Posterior cingulate gyrus (tissue), 11 donors: ENCODE data around the gene OTOS.
A peak's percentile ranks its signal among the peaks of the same experiment; 100 is the strongest.

Experiments used
- DNase-seq, 10 donors: peaks; one replicate each; pipeline versions ENCODE4 v3.0.0 to v3.0.0-alpha.2; 2020 to 2021; ENCODE audit warnings: mixed read lengths in 3 of 10
- intact Hi-C: fragments of 100-400 bp; cut with DNase I; formaldehyde crosslinking; loops from one replicate; pipeline ENCODE4 v1.15.1; 2023

Gene OTOS

DNA sequence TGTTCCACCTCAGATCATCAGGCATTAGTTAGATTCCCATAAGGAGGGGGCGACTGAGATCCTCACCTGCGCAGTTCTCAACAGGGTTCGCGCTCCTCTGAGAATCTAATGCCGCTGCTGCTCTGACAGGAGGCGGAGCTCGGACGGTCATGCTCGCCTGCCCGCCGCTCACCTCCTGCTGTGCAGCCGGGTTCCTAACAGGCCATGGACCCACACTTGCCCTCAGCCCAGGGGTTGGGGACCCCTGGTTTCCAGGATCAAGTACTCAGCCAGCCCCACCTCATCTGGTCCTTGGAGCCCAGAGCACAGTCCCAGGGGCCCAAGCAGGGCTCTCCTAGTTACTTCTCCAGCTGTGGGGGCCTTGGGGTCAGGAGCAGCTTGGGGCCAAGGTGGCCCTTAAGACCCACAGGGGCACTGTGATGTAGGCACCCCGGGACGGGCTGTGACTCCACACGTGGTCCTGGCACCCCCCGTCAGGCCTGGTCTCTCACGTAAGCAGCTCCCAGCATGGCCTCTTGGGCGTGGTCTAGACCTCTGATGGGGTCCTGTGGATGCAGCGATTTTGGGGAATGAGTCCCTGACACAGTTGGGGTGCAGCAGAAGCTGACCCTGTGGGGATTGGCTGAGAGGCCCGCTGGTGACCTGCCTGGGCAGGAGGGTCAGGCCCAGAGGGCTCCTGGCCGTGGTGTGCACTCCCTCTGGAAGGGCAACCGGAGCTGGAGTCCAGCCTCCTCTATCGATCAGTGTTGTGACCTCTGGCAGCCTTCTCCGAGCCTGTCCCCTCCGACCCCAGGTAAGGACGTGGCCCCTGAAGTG, 28.3 kb upstream of the OTOS start:
- intact Hi-C loops, result no loop called here
- peak in 5 of 10 donors; percentile 2 to 80 (median 45) for DNase-seq

- intact Hi-C loops, result no loop called here
- peak in 4 of 10 donors; percentile 2 to 80 (median 67) for DNase-seq
Observed at GRCh38 chr2:240168041-240168440, 27.6 kb upstream of the OTOS start.

DNA sequence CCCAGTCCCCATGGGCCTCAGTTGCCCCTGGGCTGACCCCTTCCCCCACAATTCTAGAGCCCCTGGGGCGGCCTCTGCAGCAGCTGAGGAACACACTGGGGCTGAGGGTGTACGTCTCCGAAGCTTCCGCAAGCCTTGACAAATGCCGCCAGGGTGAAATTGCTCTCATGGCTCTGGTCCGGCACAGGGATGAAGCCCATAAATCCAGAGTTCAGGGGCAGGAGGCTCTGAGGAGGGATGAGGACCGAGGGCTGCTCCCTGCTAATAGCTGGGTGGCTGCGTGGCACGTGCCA, 27.1 kb upstream of the OTOS start:
- peak in 3 of 10 donors; percentile 5 to 46 (median 35) for DNase-seq
- intact Hi-C loops, result no loop called here

GRCh38 chr2:240166761-240167587, 26.5 kb upstream of the OTOS start:
- peak in 3 of 10 donors; percentile 44 to 62 (median 47) for DNase-seq
- intact Hi-C loops, result no loop called here

GRCh38 chr2:240166191-240166590, 25.7 kb upstream of the OTOS start:
- DNase-seq, result peak in 4 of 10 donors; percentile 3 to 44 (median 38)

DNA sequence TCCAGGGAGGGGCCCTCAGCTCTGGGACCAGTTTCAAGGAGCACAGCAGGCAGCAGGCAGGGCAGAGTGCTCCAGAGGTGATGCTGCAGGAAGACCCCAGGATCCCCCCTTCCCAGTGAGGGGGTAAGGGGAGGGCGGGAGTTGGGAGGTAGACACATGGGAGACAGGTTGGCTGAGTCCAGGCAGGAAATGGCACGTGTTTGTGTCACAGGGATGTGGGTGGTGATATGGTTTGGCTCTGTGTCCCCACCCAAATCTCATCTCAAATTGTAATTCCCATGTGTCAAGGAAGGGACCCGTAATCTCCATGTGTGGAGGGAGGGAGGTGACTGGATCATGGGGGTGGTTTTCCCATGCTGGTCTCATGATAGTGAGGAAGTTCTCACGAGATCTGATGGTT, 25.2 kb upstream of the OTOS start:
- peak in 1 of 10 donors; percentile 49 for DNase-seq
- intact Hi-C loops, result no loop called here

More at GRCh38 chr2:240166191-240166590, 25.7 kb upstream of the OTOS start:
- intact Hi-C loops, result no loop called here

DNA sequence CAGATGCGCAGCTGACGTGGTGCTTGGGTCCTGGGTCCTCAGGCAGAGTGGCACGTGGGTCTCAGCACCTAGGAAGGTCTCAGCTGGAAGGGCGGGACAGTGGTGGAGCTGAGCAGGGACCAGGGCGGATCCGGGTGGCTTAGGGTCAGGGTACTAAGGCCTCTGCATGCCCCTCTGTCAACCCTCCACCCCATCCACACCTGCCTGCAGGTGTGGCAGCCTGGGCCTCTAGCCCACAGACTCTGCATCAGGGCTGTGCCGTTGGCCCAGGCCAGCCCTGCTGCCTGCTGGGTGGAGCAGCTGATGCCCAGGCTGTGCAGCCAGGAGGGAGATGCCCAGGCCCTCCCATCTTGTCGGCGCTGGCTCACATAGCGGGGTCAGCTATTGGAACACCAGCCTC, 24.6 kb upstream of the OTOS start:
- DNase-seq, result peak in 5 of 10 donors; percentile 1 to 50 (median 49)
- intact Hi-C loops, result no loop called here

GRCh38 chr2:240164586-240164985, 24.1 kb upstream of the OTOS start:
- intact Hi-C loops, result no loop called here
- DNase-seq, result peak in 3 of 10 donors; percentile 4 to 44 (median 39)

GRCh38 chr2:240163844-240164574, 23.6 kb upstream of the OTOS start:
- intact Hi-C loops, result no loop called here
- no peak for DNase-seq

- DNase-seq, result peak in 2 of 10 donors; percentile 47 to 57
- intact Hi-C loops, result no loop called here
Observed at GRCh38 chr2:240162939-240163714, 22.7 kb upstream of the OTOS start.

DNA sequence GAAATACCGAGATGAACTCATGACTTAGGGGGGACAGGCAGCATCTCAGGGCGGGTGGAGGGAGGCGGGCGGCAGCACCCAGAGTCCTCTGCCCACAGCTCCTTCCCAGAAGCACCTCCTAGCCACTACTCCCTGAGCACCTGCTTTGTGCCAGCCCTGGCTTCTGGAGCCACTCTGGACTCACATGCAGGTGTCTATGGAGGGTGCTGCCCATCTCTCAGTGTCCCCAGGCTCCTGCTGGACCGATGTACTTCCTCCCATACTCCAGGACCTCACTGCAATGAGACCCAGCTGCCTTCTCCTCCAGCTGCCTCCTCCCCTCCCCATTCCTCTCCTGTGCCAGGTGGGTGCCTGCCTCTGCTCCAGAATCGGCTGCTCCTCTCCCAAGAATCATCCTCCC, 22.1 kb upstream of the OTOS start:
- peak in 2 of 10 donors; percentile 43 to 51 for DNase-seq
- intact Hi-C loops, result no loop called here

GRCh38 chr2:240162032-240162431, 21.6 kb upstream of the OTOS start:
- peak in 2 of 10 donors; percentile 49 to 54 for DNase-seq
- intact Hi-C loops, result no loop called here

- DNase-seq, result peak in 3 of 10 donors; percentile 47 to 58 (median 57)
- intact Hi-C loops, result no loop called here
Observed at GRCh38 chr2:240161087-240161750, 20.8 kb upstream of the OTOS start.

DNA sequence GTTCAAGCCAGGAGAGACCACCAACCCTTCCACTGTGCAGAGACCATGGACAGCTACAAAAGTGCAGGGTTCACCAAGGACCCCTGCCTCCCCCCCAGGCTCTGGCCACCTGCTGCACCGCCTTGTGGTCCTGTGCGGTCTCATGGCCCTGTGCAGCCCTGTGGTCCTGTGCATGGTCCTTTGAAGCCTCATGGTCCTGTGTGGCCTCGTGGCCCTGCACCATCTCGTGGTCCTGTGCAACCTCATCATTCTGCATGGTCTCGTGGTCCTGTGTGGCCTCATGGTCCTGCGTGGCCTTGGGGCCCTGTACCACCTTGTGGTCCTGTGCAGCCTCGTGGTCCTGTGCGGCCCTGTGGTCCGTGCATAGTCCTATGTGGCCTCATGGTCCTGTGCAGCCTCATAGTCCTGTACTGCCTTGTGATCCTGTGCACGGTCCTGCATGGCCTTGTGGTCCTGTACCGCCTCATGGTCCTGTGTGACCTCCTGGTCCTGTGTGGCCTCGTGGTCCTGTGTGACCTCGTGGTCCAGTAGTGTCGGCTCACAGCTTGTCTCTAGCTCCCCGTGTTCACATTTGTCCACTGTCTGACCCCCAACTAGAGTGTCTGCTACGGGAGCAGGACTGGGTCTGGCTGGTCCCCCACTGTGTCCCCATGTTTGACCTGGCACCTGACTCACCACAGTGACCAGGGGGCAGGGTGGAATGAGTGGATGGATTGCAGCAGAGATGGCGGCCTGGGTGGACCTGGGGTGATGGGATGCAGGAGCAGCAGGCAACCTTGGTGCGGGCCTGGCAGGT, 20.0 kb upstream of the OTOS start:
- peak in 3 of 10 donors; percentile 56 to 66 (median 63) for DNase-seq
- intact Hi-C loops, result no loop called here

GRCh38 chr2:240159251-240159839, 18.9 kb upstream of the OTOS start:
- intact Hi-C loops, result no loop called here

GRCh38 chr2:240157147-240157470, 16.7 kb upstream of the OTOS start:
- intact Hi-C loops, result no loop called here

More at GRCh38 chr2:240159251-240159839, 18.9 kb upstream of the OTOS start:
- peak in 3 of 10 donors; percentile 45 to 80 (median 71) for DNase-seq

DNA sequence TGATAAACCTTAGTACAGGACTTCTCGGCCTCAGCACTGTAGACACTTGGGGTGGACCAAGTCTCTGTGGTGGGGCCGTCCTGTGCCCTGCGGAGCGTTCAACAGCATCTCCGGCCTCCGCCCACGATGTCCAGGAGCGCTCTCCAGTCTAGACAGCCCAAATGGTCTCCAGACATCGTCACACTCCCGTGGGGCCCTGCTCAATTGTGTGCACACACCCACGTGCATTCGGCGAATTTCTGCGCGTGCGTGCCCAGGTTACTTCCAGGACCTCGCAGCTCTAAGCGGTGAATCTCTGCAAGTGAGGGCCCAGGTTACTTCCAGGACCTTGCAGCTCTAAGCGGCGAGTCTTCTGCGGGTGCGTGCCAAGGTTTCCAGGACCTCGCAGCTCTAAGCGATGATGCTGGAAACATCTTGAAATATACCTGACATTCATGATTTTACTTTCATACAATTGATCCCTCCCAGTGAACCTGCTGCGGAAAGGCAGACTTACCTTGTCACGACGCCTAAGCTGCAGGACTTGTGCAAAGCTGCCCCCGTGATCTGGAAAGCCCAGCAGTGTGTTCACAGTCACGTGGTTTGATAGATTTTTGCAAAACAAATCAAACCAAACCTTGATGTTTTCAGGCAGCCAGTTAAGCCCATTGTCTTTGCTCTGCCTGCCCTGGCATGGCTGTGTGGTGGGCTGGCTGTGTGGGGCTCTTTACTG, 16.1 kb upstream of the OTOS start:
- DNase-seq, result peak in 3 of 10 donors; percentile 42 to 75 (median 62)
- intact Hi-C loops, result no loop called here

More at GRCh38 chr2:240157147-240157470, 16.7 kb upstream of the OTOS start:
- DNase-seq, result peak in 2 of 10 donors; percentile 42 to 44
